Suprapubic skin (tissue), 4 donors: Measurements from ENCODE around the gene HPSE2. TPM values are rescaled to one million over a fixed set of nuclear protein-coding genes. Genes with fewer than 3 reads are reported as not detected.

Experiments used
- DNase-seq, 2 donors: peaks; one replicate each; pipeline ENCODE4 v3.0.0-alpha.2; 2019; ENCODE audit warnings: low spot score in 2 of 2
- H3K27ac ChIP-seq: fragments of 200-600 bp; sonication (generic); one replicate; pipeline ENCODE4 v1.5.1; 2019
- H3K27me3 ChIP-seq: fragments of 200-600 bp; sonication (generic); one replicate; pipeline ENCODE4 v1.5.1; 2019
- H3K36me3 ChIP-seq: fragments of 200-600 bp; sonication (generic); one replicate; pipeline ENCODE4 v1.5.1; 2019
- H3K4me1 ChIP-seq: fragments of 200-600 bp; sonication (generic); one replicate; pipeline ENCODE4 v1.5.1; 2019
- H3K4me3 ChIP-seq: fragments of 200-600 bp; sonication (generic); one replicate; pipeline ENCODE4 v1.5.1; 2019; ENCODE audit warnings: mild to moderate bottlenecking
- H3K9me3 ChIP-seq: fragments of 200-600 bp; sonication (generic); one replicate; pipeline ENCODE4 v1.5.1; 2019
- CTCF ChIP-seq, 2 donors: fragments of 200-600 bp in 1 of 2; fragments of 450-650 bp in 1 of 2; sonication (generic) in 1 of 2; IDR thresholded peaks; one replicate each; pipeline ENCODE4 v1.5.1; 2016 to 2019; ENCODE audit warnings: antibody characterized with exemption in 2 of 2, mild to moderate bottlenecking in 1 of 2, moderate library complexity in 1 of 2
- EP300 ChIP-seq: sonication (generic); formaldehyde crosslinking; IDR thresholded peaks from one replicate; pipeline ENCODE4 v1.6.1; 2017; ENCODE audit warnings: antibody characterized with exemption
- POLR2A ChIP-seq, 2 donors: fragments of 450-650 bp; IDR thresholded peaks; one replicate each; pipeline ENCODE4 v1.6.1; 2017; ENCODE audit warnings: antibody characterized with exemption in 2 of 2, mild to moderate bottlenecking in 2 of 2, moderate library complexity in 2 of 2
- POLR2AphosphoS5 ChIP-seq, 3 donors: sonication (generic); formaldehyde crosslinking; IDR thresholded peaks; one replicate each; pipeline ENCODE4 v1.6.1; 2017; ENCODE audit warnings: antibody characterized with exemption in 3 of 3
- WGBS: methylation state at CpG from one replicate; pipeline ENCODE4 v1.1.5; 2018; 5-methylcytosine and 5-hydroxymethylcytosine counted together
- total RNA-seq, 4 donors: library from RNA; depleted of rRNA; stranded (reverse); fragments of >200 nt; gene quantifications; one replicate each; pipeline ENCODE4 v1.1.0, GENCODE V29; 2016

HPSE2 gene
- total RNA-seq, 4 donors from 2014 or later, result 0.95 to 1.3 (median 0.99) TPM

- no peak overlapping the region for H3K27ac ChIP-seq
- TF ChIP-seq CTCF (IDR thresholded peaks at IDR 0.05) (no peak), POLR2A (IDR thresholded peaks at IDR 0.05) (no peak), POLR2AphosphoS5 (IDR thresholded peaks at IDR 0.05) (no peak), EP300 (no peak)
- no peaks in the 10 kb centered on the region for H3K36me3 ChIP-seq
- no peaks in the 10 kb centered on the region for H3K4me1 ChIP-seq
- WGBS, result 50% methylated on average over 6 of the region's 6 CpGs
- DNase-seq, result no peak
- no peaks in the 10 kb centered on the region for H3K9me3 ChIP-seq
- H3K27me3 ChIP-seq, result peaks cover 3% of the 10 kb centered on the region
- H3K4me3 ChIP-seq, result no peak overlapping the region
Measured at GRCh38 chr10:98646998-98647917, 588.4 kb downstream of the HPSE2 start.

GRCh38 chr10:98644466-98644865, 591.2 kb downstream of the HPSE2 start:
- no peak overlapping the region for H3K27ac ChIP-seq
- DNase-seq, result no peak

GRCh38 chr10:98642281-98642680, 593.4 kb downstream of the HPSE2 start:
- H3K27ac ChIP-seq, result no peak overlapping the region
- no peaks in the 10 kb centered on the region for H3K36me3 ChIP-seq
- no peak for TF ChIP-seq POLR2AphosphoS5 (IDR thresholded peaks at IDR 0.05)
- TF ChIP-seq EP300, result no peak
- TF ChIP-seq POLR2A (IDR thresholded peaks at IDR 0.05), result no peak
- no peak for TF ChIP-seq CTCF (IDR thresholded peaks at IDR 0.05)
- peaks cover 3% of the 10 kb centered on the region for H3K27me3 ChIP-seq
- no peak for DNase-seq
- no peaks in the 10 kb centered on the region for H3K9me3 ChIP-seq
- no peak overlapping the region for H3K4me3 ChIP-seq
- WGBS, result 93% methylated on average over 2 of the region's 2 CpGs
- no peaks in the 10 kb centered on the region for H3K4me1 ChIP-seq

More at GRCh38 chr10:98644466-98644865, 591.2 kb downstream of the HPSE2 start:
- no peak for TF ChIP-seq POLR2A (IDR thresholded peaks at IDR 0.05)
- no peak for TF ChIP-seq CTCF (IDR thresholded peaks at IDR 0.05)
- TF ChIP-seq EP300, result no peak
- no peak for TF ChIP-seq POLR2AphosphoS5 (IDR thresholded peaks at IDR 0.05)
- Histone ChIP-seq H3K27me3 (peaks cover 3% of the 10 kb centered on the region), H3K9me3 (no peaks in the 10 kb centered on the region), H3K4me3 (no peak overlapping the region), H3K36me3 (no peaks in the 10 kb centered on the region), H3K4me1 (no peaks in the 10 kb centered on the region)
- 90% methylated on average over 1 of the region's 1 CpG for WGBS

- Histone ChIP-seq H3K4me1 (no peaks in the 10 kb centered on the region), H3K4me3 (no peak overlapping the region), H3K27ac (no peak overlapping the region), H3K36me3 (no peaks in the 10 kb centered on the region), H3K9me3 (no peaks in the 10 kb centered on the region), H3K27me3 (no peaks in the 10 kb centered on the region)
- no peak for DNase-seq
- 43% methylated on average over 5 of the region's 5 CpGs for WGBS
- TF ChIP-seq POLR2AphosphoS5 (IDR thresholded peaks at IDR 0.05), result no peak
- TF ChIP-seq EP300, result no peak
- TF ChIP-seq CTCF (IDR thresholded peaks at IDR 0.05), result no peak
- TF ChIP-seq POLR2A (IDR thresholded peaks at IDR 0.05), result no peak
Measured at GRCh38 chr10:98638920-98639319, 596.7 kb downstream of the HPSE2 start.

- no peak for TF ChIP-seq POLR2A (IDR thresholded peaks at IDR 0.05)
- no peak for TF ChIP-seq EP300
- no peak for TF ChIP-seq CTCF (IDR thresholded peaks at IDR 0.05)
- no peak for TF ChIP-seq POLR2AphosphoS5 (IDR thresholded peaks at IDR 0.05)
- no peaks in the 10 kb centered on the region for H3K36me3 ChIP-seq
- H3K4me3 ChIP-seq, result no peak overlapping the region
Measured at GRCh38 chr10:98636921-98637329, 598.7 kb downstream of the HPSE2 start.

More at GRCh38 chr10:98636921-98637329, 598.7 kb downstream of the HPSE2 start:
- H3K27ac ChIP-seq, result no peak overlapping the region
- DNase-seq, result no peak
- no peaks in the 10 kb centered on the region for H3K9me3 ChIP-seq
- H3K27me3 ChIP-seq, result no peaks in the 10 kb centered on the region
- no peaks in the 10 kb centered on the region for H3K4me1 ChIP-seq
